GM19023 (cell line): Measurements from ENCODE around the gene RASA1.
"Not testable (repeated sequence)": the region's sequence is repeated elsewhere in the genome, so short reads cannot be mapped to it uniquely, and the experiment has no call there.

Source experiments
- ATAC-seq: cut with Tn5 transposase; IDR thresholded peaks from one replicate; pipeline ENCODE4 v1.9.1; 2021; ENCODE audit warnings: mild to moderate bottlenecking, moderate library complexity; ENCODE audit not compliant: unreplicated experiment

Gene RASA1

DNA sequence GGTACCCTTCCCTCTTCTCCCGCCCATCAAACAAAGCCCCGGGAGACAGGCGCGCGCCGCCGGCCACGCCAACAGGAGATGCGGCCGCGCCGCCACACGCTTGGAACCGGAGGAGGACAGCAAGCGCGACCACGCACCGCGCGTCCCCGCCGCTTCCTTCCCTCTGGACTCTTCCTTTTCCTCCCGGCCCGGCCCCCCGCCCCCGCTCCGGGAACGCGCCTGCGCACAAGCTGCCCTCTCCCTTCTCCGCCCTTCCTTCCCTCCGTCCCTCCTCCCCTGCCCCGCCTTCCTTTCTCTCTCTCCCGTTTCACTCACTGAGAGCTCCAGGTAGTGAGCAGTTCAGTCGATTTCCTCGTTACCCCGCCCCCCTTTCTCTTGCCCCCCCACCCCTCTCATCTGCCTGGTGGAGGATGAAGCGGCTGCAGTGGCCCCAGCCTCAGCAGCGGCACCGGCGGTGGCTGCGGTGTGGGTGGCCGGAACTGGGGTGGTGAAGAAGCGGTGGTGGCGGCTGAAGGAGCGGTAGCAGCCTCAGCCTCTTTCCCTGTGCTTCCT is at the start of gene RASA1:
TSS of gene RASA1 (plus strand) at position 310 of the 552 bp plus-strand sequence. CDS start 569 bp downstream, outside the sequence.
- peak; percentile 57 for ATAC-seq

DNA sequence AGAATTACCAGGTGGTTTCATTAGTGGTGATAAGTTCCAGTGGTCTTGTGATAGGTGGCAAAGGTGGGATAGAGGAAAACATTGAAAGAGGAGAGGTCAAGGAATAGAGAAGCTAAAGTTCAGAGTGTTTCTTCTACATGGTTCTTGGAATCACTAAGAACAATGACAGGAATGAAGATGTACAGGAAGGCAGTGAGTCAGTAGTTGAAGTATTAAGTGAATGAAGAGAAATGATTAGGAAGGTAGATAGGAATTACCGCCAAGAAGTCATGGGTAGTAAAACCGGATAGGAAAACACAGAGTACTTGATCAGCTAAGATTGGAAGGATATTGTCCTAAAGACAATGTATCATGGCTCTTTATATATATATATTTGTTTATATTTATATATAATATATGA is 37.9 kb upstream of the RASA1 start:
- ATAC-seq = no peak

GRCh38 chr5:87231037-87231808 is 36.5 kb upstream of the RASA1 start:
- peak; percentile 97 for ATAC-seq

GRCh38 chr5:87233143-87233542 is 34.5 kb upstream of the RASA1 start:
- no peak for ATAC-seq

GRCh38 chr5:87241555-87241954 is 26.1 kb upstream of the RASA1 start:
- no peak for ATAC-seq

DNA sequence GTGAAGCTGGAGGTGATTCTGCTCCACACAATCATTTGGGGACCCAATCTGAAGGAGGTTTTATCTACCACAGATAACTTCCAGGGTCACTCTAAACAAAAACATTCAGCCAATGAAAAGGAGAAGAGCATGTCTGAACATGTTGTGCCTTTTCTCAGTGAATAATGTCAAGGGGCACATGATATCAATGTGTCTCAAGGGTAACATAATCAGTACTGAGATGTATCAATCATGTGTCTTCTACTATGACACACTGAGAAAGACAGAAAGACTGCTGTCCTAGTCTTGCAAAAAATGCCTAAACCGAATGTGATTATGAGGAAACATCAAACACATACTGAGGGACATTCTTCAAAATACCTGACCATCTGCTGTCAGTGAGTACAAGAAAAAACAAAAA is 25.4 kb upstream of the RASA1 start:
- ATAC-seq = no peak

GRCh38 chr5:87243161-87243844 is 24.4 kb upstream of the RASA1 start:
- ATAC-seq = no peak

GRCh38 chr5:87245451-87245850 is 22.2 kb upstream of the RASA1 start:
- no peak for ATAC-seq

DNA sequence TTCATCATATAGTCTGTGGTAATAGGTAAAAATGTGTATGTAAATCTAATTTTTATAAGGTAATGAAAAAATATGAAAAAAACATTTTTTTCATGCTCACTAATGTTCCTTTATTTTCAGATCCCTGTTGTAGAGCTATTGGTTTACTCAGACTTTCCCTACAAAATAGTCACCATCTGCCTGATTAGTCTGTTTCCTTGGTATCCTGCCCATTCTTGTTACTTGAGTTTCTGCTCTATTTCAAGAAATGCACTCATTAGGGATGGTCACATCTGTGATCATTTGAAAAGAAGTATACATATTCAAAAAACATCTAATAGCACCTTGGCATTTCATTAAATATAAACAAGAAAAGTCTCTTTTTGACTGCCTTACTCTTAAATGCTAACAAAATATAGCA is 21.6 kb upstream of the RASA1 start:
- ATAC-seq = no peak

DNA sequence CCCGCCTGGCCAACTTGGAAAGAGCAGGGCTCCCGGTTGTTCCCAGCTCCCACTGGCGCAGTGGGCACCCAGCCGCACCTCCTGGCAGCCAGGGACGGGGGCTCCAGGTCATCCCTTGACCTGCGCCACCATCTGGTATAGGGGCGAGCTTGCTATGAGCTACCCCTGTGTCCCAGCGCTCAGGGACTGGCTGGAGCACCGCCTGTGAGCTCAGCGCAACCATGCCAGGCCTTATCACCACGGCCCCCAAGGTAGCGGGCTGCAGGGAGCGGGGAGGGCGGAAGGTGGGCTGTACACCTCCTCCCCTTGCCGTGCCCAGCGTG is 15.4 kb upstream of the RASA1 start:
- no peak for ATAC-seq

DNA sequence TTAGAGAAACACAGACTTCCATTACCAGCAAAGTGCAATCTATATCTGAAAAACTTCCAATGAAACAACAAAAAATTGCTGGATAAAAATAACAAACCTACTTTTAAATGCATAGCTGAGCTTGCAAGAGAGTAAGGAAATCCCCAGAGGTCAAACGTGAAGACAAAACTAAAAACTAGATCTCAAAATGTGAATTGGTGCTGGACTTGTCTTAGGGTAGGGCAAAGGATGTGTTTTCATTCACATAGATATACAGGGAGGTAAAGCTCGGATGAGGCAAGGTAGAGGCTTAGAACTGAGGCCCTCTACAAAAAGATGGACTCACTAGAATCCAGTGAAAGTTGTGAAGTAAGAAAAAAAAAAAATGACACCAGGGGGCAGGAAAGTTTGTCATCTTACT is 13.6 kb upstream of the RASA1 start:
- ATAC-seq = no peak

DNA sequence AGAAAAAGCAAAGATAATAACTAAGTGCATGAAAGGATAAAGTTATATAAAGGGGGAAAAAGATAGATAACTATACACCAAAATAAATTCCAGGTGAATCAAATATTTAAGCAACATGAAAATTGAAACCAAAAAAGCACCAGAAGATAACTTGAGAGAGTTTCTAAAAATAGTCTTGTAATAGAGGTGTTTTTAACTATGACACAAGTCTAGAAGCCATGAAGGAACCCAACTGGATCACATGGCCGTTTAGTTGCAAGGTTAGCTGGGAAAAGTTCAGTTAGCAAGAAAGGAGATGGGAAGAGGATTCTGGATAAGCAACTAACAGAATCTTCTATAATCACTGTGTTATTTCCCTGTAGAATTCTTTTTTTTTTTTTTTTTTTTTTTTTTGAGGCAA is 9.2 kb upstream of the RASA1 start:
- ATAC-seq = no peak

GRCh38 chr5:87260604-87261192 is 7.0 kb upstream of the RASA1 start:
- no peak for ATAC-seq

GRCh38 chr5:87263498-87263897 is 4.2 kb upstream of the RASA1 start:
- ATAC-seq = no peak

DNA sequence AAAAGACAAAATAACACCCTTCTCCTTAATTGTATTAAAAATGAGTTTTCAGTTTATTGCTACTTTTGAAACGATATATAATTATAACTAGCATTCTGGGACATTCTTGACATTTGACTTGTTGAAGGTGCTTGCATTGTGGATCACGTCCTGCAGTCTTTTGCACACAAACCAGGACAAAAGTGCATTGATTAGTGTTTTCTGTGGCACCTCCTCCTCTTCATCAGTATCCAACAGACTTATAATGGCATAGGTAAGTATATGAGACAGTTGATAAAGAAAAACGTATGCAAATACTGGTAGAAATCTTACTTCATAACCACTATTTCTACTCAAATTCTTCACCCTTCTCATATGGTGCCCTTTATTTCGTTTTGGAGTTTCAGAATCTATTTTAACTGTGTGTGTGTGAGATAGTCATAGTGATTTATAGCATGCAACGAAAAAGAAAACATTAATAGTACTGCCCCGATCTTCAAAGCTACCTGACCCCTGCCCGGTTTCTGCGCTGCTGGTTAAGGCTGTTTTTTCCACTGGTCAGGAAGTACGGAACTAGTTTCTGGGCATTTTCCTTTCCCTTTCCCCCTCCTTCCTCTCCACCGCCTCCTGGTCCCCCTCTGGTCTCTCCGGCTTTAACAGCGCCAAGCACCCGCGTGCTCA is 639 bp upstream of the RASA1 start:
- peak; percentile 8 for ATAC-seq

- peak; percentile 59 for ATAC-seq
Observed at GRCh38 chr5:87268126-87268969, 665 bp downstream of the RASA1 start.

DNA sequence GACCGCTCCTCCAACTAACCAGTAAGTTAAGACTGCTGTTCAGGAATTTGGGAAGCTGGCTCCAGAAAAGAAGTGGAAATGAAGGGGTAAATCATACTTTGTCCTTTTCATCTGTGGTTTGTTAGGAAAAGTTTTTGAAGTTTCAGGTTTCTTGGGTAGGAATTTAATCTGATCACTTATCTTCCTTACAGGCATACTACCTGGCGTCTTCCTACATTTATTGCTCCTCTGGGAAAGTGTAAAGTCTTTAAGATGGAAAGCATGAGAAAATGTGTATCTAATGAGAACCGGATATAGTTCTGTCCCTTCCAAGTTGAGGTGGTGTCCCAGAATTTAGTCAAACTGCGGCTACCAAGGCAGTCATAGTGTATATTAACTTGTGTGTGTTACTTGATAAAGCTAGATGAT is 1.3 kb downstream of the RASA1 start:
- ATAC-seq = no peak

DNA sequence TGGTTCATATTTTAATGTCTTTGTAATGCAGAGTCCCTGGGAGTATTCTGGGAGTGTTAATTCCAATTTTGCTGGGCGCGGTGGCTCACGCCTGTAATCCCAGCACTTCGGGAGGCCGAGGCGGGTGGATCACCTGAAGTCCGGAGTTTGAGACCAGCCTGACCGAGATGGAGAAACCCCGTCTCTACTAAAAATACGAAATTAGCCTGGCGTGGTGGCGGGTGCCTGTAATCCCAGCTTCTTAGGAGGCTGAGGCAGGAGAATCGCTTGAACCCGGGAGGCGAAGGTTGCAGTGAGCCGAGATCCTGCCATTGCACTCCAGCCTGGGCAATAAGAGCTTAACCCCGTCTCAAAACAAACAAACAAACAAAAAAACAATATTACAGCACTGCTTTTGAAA is 3.2 kb downstream of the RASA1 start:
- ATAC-seq = not testable (repeated sequence)

DNA sequence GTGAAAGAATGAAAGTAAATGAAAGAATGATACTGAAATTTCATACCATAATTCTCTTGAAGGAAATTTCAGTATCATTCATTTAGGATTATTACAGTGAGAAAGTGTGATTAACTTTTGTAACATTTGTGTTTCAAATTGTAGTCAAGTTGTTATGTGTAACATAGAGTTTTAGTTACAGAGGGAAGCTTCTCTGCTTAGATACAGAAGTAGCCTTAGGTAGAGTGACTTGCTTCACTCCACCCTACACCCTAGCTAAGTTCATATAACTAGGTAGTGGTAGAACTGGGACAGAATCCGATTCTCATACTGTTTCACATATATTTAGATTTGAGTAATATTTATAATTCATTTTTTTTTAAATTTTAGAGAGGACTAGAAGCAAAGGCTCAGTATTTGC is 9.0 kb downstream of the RASA1 start:
- no peak for ATAC-seq

DNA sequence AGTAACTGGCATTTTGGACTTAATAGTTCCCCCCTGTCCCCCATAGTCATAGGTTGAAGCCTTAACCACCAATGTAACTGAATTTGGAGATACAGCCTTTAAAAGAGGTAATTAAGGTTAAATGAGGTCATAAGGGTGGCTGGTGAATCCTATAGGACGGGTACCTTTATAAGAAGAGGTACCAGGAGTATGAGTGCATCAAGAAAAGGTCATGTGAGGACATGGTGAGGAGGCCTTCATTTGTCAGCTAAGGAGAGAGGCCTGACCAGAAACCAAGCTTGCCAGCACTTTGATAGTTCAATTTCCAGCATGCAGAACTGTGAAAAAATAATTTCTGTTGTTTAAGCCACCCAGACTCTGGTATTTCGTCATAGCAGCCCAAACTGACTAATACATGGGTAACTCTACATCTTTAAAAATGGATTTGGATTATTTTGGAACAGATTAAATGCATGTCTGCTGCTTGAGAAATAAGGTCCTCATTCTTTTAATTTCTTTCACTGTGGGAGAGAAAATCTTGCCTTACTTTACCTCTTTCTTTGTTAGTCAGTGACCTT is 9.7 kb downstream of the RASA1 start:
- ATAC-seq = no peak
